ENCODE measurements around the gene CEP85L.
A peak's percentile ranks its signal among the peaks of the same experiment; 100 is the strongest.

Gene CEP85L

GRCh38 chr6:118530942-118531341 lies 120.4 kb downstream of the CEP85L start:
- Histone ChIP-seq H4K8ac (ENCODE audit: low read depth, low read length) (no peak overlapping the region), H3K4ac (ENCODE audit: low read depth, low read length) (no peak overlapping the region), H3K4me3 (ENCODE audit: low read depth, low read length) (no peak overlapping the region), H3K79me1 (ENCODE audit: low read length) (no peaks in the 10 kb centered on the region), H4K91ac (ENCODE audit: low read depth, low read length) (no peak overlapping the region), H3K27me3 (ENCODE audit: insufficient read depth, low read length) (no peaks in the 10 kb centered on the region), H3K9me3 (ENCODE audit: insufficient read depth, low read depth, low read length) (no peaks in the 10 kb centered on the region), H4K12ac (ENCODE audit: low read depth, low read length) (no peak overlapping the region), H3K4me1 (ENCODE audit: control insufficient read depth in 1 of 2, insufficient read depth in 2 of 2, low read length in 2 of 2) (peaks cover 0 to 6% of the 10 kb centered on the region in 2 experiments), H2AK5ac (ENCODE audit: low read length) (no peak overlapping the region), H2BK12ac (ENCODE audit: low read length) (no peak overlapping the region), H3K14ac (ENCODE audit: low read length) (no peak overlapping the region), H3K27ac (ENCODE audit: low read depth, low read length) (no peak overlapping the region), H2BK5ac (ENCODE audit: low read depth, low read length, poor library complexity) (no peak overlapping the region), H3K23ac (ENCODE audit: low read length) (no peak overlapping the region), H2BK120ac (ENCODE audit: insufficient read depth, low read length, poor library complexity) (no peak overlapping the region), H3K36me3 (ENCODE audit: control insufficient read depth in 1 of 2, insufficient read depth in 2 of 2, low read length in 2 of 2) (no peaks in the 10 kb centered on the region), H3K79me2 (ENCODE audit: control insufficient read depth, insufficient read depth, low read length, poor library complexity) (no peaks in the 10 kb centered on the region), H3K4me2 (ENCODE audit: low read length) (no peak overlapping the region), H3K18ac (ENCODE audit: low read length) (no peak overlapping the region), H2AFZ (ENCODE audit: insufficient read depth, low read length, poor library complexity) (no peak overlapping the region), H3K9ac (ENCODE audit: low read length) (no peak overlapping the region)
- WGBS (ENCODE audit: extremely low coverage, insufficient coverage, insufficient read length), result no CpG with 5 or more reads among the region's 2 CpGs
- DNase-seq, result no peak

GRCh38 chr6:118529756-118530155 lies 121.6 kb downstream of the CEP85L start:
- no peak overlapping the region for H3K18ac ChIP-seq (ENCODE audit: low read length)
- no peaks in the 10 kb centered on the region for H3K27me3 ChIP-seq (ENCODE audit: insufficient read depth, low read length)
- H3K27ac ChIP-seq (ENCODE audit: low read depth, low read length), result no peak overlapping the region
- H3K4me2 ChIP-seq (ENCODE audit: low read length), result no peak overlapping the region
- DNase-seq, result no peak
- no peaks in the 10 kb centered on the region for H3K9me3 ChIP-seq (ENCODE audit: insufficient read depth, low read depth, low read length)
- peaks cover 0 to 6% of the 10 kb centered on the region in 2 experiments for H3K4me1 ChIP-seq (ENCODE audit: control insufficient read depth in 1 of 2, insufficient read depth in 2 of 2, low read length in 2 of 2)
- no peak overlapping the region for H2AK5ac ChIP-seq (ENCODE audit: low read length)
- H4K8ac ChIP-seq (ENCODE audit: low read depth, low read length), result no peak overlapping the region
- H4K12ac ChIP-seq (ENCODE audit: low read depth, low read length), result no peak overlapping the region
- WGBS (ENCODE audit: extremely low coverage, insufficient coverage, insufficient read length), result no CpG with 5 or more reads among the region's 2 CpGs
- no peak overlapping the region for H3K4me3 ChIP-seq (ENCODE audit: low read depth, low read length)
- H2AFZ ChIP-seq (ENCODE audit: insufficient read depth, low read length, poor library complexity), result no peak overlapping the region
- H3K79me2 ChIP-seq (ENCODE audit: control insufficient read depth, insufficient read depth, low read length, poor library complexity), result no peaks in the 10 kb centered on the region
- H3K9ac ChIP-seq (ENCODE audit: low read length), result no peak overlapping the region
- H4K91ac ChIP-seq (ENCODE audit: low read depth, low read length), result no peak overlapping the region
- no peak overlapping the region for H3K23ac ChIP-seq (ENCODE audit: low read length)
- no peaks in the 10 kb centered on the region for H3K36me3 ChIP-seq (ENCODE audit: control insufficient read depth in 1 of 2, insufficient read depth in 2 of 2, low read length in 2 of 2)
- no peak overlapping the region for H2BK5ac ChIP-seq (ENCODE audit: low read depth, low read length, poor library complexity)
- no peak overlapping the region for H3K14ac ChIP-seq (ENCODE audit: low read length)
- no peak overlapping the region for H3K4ac ChIP-seq (ENCODE audit: low read depth, low read length)
- H2BK12ac ChIP-seq (ENCODE audit: low read length), result no peak overlapping the region
- H2BK120ac ChIP-seq (ENCODE audit: insufficient read depth, low read length, poor library complexity), result no peak overlapping the region
- H3K79me1 ChIP-seq (ENCODE audit: low read length), result no peaks in the 10 kb centered on the region

- Histone ChIP-seq H3K18ac (ENCODE audit: low read length) (no peak overlapping the region), H4K91ac (ENCODE audit: low read depth, low read length) (no peak overlapping the region), H3K14ac (ENCODE audit: low read length) (no peak overlapping the region), H3K4me2 (ENCODE audit: low read length) (no peak overlapping the region), H2AK5ac (ENCODE audit: low read length) (no peak overlapping the region), H4K8ac (ENCODE audit: low read depth, low read length) (no peak overlapping the region), H3K23ac (ENCODE audit: low read length) (no peak overlapping the region), H4K12ac (ENCODE audit: low read depth, low read length) (no peak overlapping the region), H3K27me3 (ENCODE audit: insufficient read depth, low read length) (no peaks in the 10 kb centered on the region), H3K27ac (ENCODE audit: low read depth, low read length) (no peak overlapping the region), H3K36me3 (ENCODE audit: control insufficient read depth in 1 of 2, insufficient read depth in 2 of 2, low read length in 2 of 2) (no peaks in the 10 kb centered on the region), H3K9me3 (ENCODE audit: insufficient read depth, low read depth, low read length) (no peaks in the 10 kb centered on the region), H3K79me2 (ENCODE audit: control insufficient read depth, insufficient read depth, low read length, poor library complexity) (no peaks in the 10 kb centered on the region), H2BK5ac (ENCODE audit: low read depth, low read length, poor library complexity) (no peak overlapping the region), H2BK120ac (ENCODE audit: insufficient read depth, low read length, poor library complexity) (no peak overlapping the region), H3K4me3 (ENCODE audit: low read depth, low read length) (no peak overlapping the region), H3K4me1 (ENCODE audit: control insufficient read depth in 1 of 2, insufficient read depth in 2 of 2, low read length in 2 of 2) (peaks cover 0 to 6% of the 10 kb centered on the region in 2 experiments), H2AFZ (ENCODE audit: insufficient read depth, low read length, poor library complexity) (no peak overlapping the region), H3K79me1 (ENCODE audit: low read length) (no peaks in the 10 kb centered on the region), H3K4ac (ENCODE audit: low read depth, low read length) (no peak overlapping the region), H3K9ac (ENCODE audit: low read length) (no peak overlapping the region), H2BK12ac (ENCODE audit: low read length) (no peak overlapping the region)
- WGBS (ENCODE audit: extremely low coverage, insufficient coverage, insufficient read length), result no CpG with 5 or more reads among the region's 1 CpG
- no peak for DNase-seq
These were observed 123.3 kb downstream of the CEP85L start for GRCh38 chr6:118528129-118528528.

- Histone ChIP-seq H4K91ac (ENCODE audit: low read depth, low read length) (no peak overlapping the region), H3K4ac (ENCODE audit: low read depth, low read length) (no peak overlapping the region), H2AFZ (ENCODE audit: insufficient read depth, low read length, poor library complexity) (no peak overlapping the region), H3K36me3 (ENCODE audit: control insufficient read depth in 1 of 2, insufficient read depth in 2 of 2, low read length in 2 of 2) (no peaks in the 10 kb centered on the region), H3K27ac (ENCODE audit: low read depth, low read length) (no peak overlapping the region), H3K14ac (ENCODE audit: low read length) (no peak overlapping the region), H3K4me1 (ENCODE audit: control insufficient read depth in 1 of 2, insufficient read depth in 2 of 2, low read length in 2 of 2) (peaks cover 0 to 6% of the 10 kb centered on the region in 2 experiments), H3K79me1 (ENCODE audit: low read length) (no peaks in the 10 kb centered on the region), H3K4me3 (ENCODE audit: low read depth, low read length) (no peak overlapping the region), H2BK12ac (ENCODE audit: low read length) (no peak overlapping the region), H2BK5ac (ENCODE audit: low read depth, low read length, poor library complexity) (no peak overlapping the region), H3K9ac (ENCODE audit: low read length) (no peak overlapping the region), H3K23ac (ENCODE audit: low read length) (no peak overlapping the region), H4K12ac (ENCODE audit: low read depth, low read length) (no peak overlapping the region), H3K79me2 (ENCODE audit: control insufficient read depth, insufficient read depth, low read length, poor library complexity) (no peaks in the 10 kb centered on the region), H3K9me3 (ENCODE audit: insufficient read depth, low read depth, low read length) (no peaks in the 10 kb centered on the region), H3K4me2 (ENCODE audit: low read length) (no peak overlapping the region), H3K27me3 (ENCODE audit: insufficient read depth, low read length) (no peaks in the 10 kb centered on the region), H2BK120ac (ENCODE audit: insufficient read depth, low read length, poor library complexity) (no peak overlapping the region), H2AK5ac (ENCODE audit: low read length) (no peak overlapping the region), H4K8ac (ENCODE audit: low read depth, low read length) (no peak overlapping the region), H3K18ac (ENCODE audit: low read length) (no peak overlapping the region)
- WGBS (ENCODE audit: extremely low coverage, insufficient coverage, insufficient read length), result no CpG with 5 or more reads among the region's 4 CpGs
- peak in 1 of 2 donors; percentile 66 for DNase-seq
These were observed 125.2 kb downstream of the CEP85L start for GRCh38 chr6:118525913-118526780.
